Prostate gland (tissue), 2 donors: ENCODE measurements around the gene PANK1.

Source experiments
- POLR2A ChIP-seq: fragments of 450-650 bp; IDR thresholded peaks from one replicate; pipeline ENCODE4 v1.6.1; 2016; ENCODE audit warnings: antibody characterized with exemption, mild to moderate bottlenecking
- POLR2AphosphoS5 ChIP-seq: sonication (generic); formaldehyde crosslinking; IDR thresholded peaks from one replicate; pipeline ENCODE4 v1.6.1; 2017; ENCODE audit warnings: antibody characterized with exemption
- TF ChIP-seq, protein P1 (sequence below), 4 experiments: fragments of 200-600 bp in 2 of 4; fragments of 450-650 bp in 2 of 4; sonication (generic) in 2 of 4; IDR thresholded peaks; 1 replicate in 3 of 4; 2 replicates in 1 of 4; pipeline ENCODE4 v1.5.1; 2016 to 2019; ENCODE audit warnings: antibody characterized with exemption in 4 of 4, mild to moderate bottlenecking in 2 of 4, moderate library complexity in 2 of 4

DNA sequence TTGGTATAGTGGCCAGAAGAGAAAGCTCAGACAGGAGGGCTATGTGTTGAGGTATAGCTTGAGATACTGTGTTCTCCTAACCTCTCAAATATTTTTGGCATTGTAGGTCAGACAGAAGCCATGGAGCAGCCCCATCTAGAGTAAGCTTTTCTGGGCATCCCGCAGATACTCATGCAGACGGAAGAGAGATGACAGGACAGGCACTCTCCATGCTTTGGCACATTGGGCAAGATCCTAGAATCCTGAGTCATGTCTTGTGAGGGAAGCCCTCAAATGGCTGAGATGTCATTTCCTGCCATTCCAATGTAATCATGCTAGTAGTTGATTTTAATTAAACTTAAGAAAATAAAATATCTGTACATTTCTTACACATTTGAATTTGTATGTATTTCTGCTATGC lies 39.6 kb upstream of the PANK1 start:
- TF ChIP-seq, protein P1, sequence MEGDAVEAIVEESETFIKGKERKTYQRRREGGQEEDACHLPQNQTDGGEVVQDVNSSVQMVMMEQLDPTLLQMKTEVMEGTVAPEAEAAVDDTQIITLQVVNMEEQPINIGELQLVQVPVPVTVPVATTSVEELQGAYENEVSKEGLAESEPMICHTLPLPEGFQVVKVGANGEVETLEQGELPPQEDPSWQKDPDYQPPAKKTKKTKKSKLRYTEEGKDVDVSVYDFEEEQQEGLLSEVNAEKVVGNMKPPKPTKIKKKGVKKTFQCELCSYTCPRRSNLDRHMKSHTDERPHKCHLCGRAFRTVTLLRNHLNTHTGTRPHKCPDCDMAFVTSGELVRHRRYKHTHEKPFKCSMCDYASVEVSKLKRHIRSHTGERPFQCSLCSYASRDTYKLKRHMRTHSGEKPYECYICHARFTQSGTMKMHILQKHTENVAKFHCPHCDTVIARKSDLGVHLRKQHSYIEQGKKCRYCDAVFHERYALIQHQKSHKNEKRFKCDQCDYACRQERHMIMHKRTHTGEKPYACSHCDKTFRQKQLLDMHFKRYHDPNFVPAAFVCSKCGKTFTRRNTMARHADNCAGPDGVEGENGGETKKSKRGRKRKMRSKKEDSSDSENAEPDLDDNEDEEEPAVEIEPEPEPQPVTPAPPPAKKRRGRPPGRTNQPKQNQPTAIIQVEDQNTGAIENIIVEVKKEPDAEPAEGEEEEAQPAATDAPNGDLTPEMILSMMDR (IDR thresholded peaks at IDR 0.05): no peak
- no peak for TF ChIP-seq POLR2A
- TF ChIP-seq POLR2AphosphoS5: no peak
